HepG2 (cell line): Measurements from ENCODE around the gene USP19. TPM values are rescaled to one million over a fixed set of nuclear protein-coding genes. Genes with fewer than 3 reads are reported as not detected.
A peak's percentile ranks its signal among the peaks of the same experiment; 100 is the strongest.

Experiments used
- AHR ChIP-seq: IDR thresholded peaks from 2 replicates; pipeline ENCODE4 v1.6.1; 2018; ENCODE audit warnings: missing genetic modification reagents, missing compliant biosample characterization
- FOXK1 ChIP-seq: sonication (generic); formaldehyde crosslinking; IDR thresholded peaks from 2 replicates; pipeline ENCODE4 v1.4.0; 2020; ENCODE audit warnings: low read depth, missing genetic modification reagents, borderline replicate concordance
- IRF2 ChIP-seq: IDR thresholded peaks from 2 replicates; pipeline ENCODE4 v1.6.1; 2018; ENCODE audit warnings: missing genetic modification reagents, missing compliant biosample characterization
- MAF1 ChIP-seq: sonication (generic); formaldehyde crosslinking; IDR thresholded peaks from 2 replicates; pipeline ENCODE4 v1.5.0; 2020; ENCODE audit warnings: missing genetic modification reagents, borderline replicate concordance
- NFIB ChIP-seq: sonication (generic); formaldehyde crosslinking; IDR thresholded peaks from 2 replicates; pipeline ENCODE4 v1.9.0; 2021; ENCODE audit warnings: missing genetic modification reagents, mild to moderate bottlenecking, borderline replicate concordance
- NFIC ChIP-seq: IDR thresholded peaks from 2 replicates; pipeline ENCODE4 v1.6.1; 2012; ENCODE audit warnings: mild to moderate bottlenecking, low read length, inconsistent platforms
- PCBP1 ChIP-seq: fragments of 200-400 bp; formaldehyde crosslinking; IDR thresholded peaks from 2 replicates; pipeline ENCODE4 v1.6.1; 2017; ENCODE audit warnings: mild to moderate bottlenecking, low read depth, low read length, borderline replicate concordance
- SALL2 ChIP-seq: sonication (generic); formaldehyde crosslinking; IDR thresholded peaks from 2 replicates; pipeline ENCODE4 v1.8.1; 2023; ENCODE audit warnings: mild to moderate bottlenecking, missing genetic modification reagents, inconsistent platforms
- SRSF9 ChIP-seq: fragments of 200-400 bp; formaldehyde crosslinking; IDR thresholded peaks from 2 replicates; pipeline ENCODE4 v1.6.1; 2018; ENCODE audit warnings: borderline replicate concordance, mild to moderate bottlenecking, low read depth, low read length; ENCODE audit not compliant: insufficient read depth, poor library complexity, severe bottlenecking
- STAG1 ChIP-seq: sonication (generic); formaldehyde crosslinking; IDR thresholded peaks from 2 replicates; pipeline ENCODE4 v1.4.0; 2020; ENCODE audit warnings: missing genetic modification reagents
- TRAFD1 ChIP-seq: sonication (generic); formaldehyde crosslinking; IDR thresholded peaks from 2 replicates; pipeline ENCODE4 v1.5.1; 2020; ENCODE audit warnings: missing genetic modification reagents, mild to moderate bottlenecking, borderline replicate concordance
- XBP1 ChIP-seq: sonication (generic); formaldehyde crosslinking; IDR thresholded peaks from 2 replicates; pipeline ENCODE4 v1.5.0; 2020; ENCODE audit warnings: missing genetic modification reagents
- ZC3H13 ChIP-seq: sonication (generic); formaldehyde crosslinking; IDR thresholded peaks from 2 replicates; pipeline ENCODE4 v1.8.1; 2023; ENCODE audit warnings: mild to moderate bottlenecking, missing genetic modification reagents, moderate library complexity
- ZNF136 ChIP-seq: sonication (generic); formaldehyde crosslinking; IDR thresholded peaks from 2 replicates; pipeline ENCODE4 v1.8.1; 2022; ENCODE audit warnings: low read depth, mild to moderate bottlenecking, moderate library complexity, missing genetic modification reagents
- ZNF180 ChIP-seq: sonication (generic); formaldehyde crosslinking; IDR thresholded peaks from 2 replicates; pipeline ENCODE4 v1.4.0; 2020; ENCODE audit warnings: low read depth, missing genetic modification reagents, borderline replicate concordance
- ZNF264 ChIP-seq: sonication (generic); formaldehyde crosslinking; IDR thresholded peaks from 2 replicates; pipeline ENCODE4 v1.4.0; 2020; ENCODE audit warnings: missing genetic modification reagents
- ZNF354B ChIP-seq: sonication (generic); formaldehyde crosslinking; IDR thresholded peaks from 2 replicates; pipeline ENCODE4 v1.8.0; 2022; ENCODE audit warnings: mild to moderate bottlenecking, missing genetic modification reagents
- ZNF484 ChIP-seq: sonication (generic); formaldehyde crosslinking; IDR thresholded peaks from 2 replicates; pipeline ENCODE4 v1.5.1; 2020; ENCODE audit warnings: mild to moderate bottlenecking, low read depth, missing genetic modification reagents, borderline replicate concordance
- ZNF510 ChIP-seq: sonication (generic); formaldehyde crosslinking; IDR thresholded peaks from 2 replicates; pipeline ENCODE4 v1.4.0; 2020; ENCODE audit warnings: low read depth, mild to moderate bottlenecking, missing genetic modification reagents
- ZNF564 ChIP-seq: sonication (generic); formaldehyde crosslinking; IDR thresholded peaks from 2 replicates; pipeline ENCODE4 v1.8.1; 2023; ENCODE audit warnings: mild to moderate bottlenecking, missing genetic modification reagents
- ZNF768 ChIP-seq: sonication (generic); formaldehyde crosslinking; IDR thresholded peaks from 2 replicates; pipeline ENCODE4 v1.4.0; 2020; ENCODE audit warnings: missing genetic modification reagents
- ZNF776 ChIP-seq: sonication (generic); formaldehyde crosslinking; IDR thresholded peaks from 2 replicates; pipeline ENCODE4 v1.4.0; 2020; ENCODE audit warnings: mild to moderate bottlenecking, missing genetic modification reagents
- ZUFSP ChIP-seq: sonication (generic); formaldehyde crosslinking; IDR thresholded peaks from 2 replicates; pipeline ENCODE4 v1.9.0; 2021; ENCODE audit warnings: missing genetic modification reagents, mild to moderate bottlenecking, borderline replicate concordance
- polyA plus RNA-seq, 8 experiments: library from polyadenylated mRNA; depleted of rRNA in 3 of 8; stranded (reverse) in 7 of 8; unstranded in 1 of 8; fragments of >200 nt; fragmentation: Illumina TruSeq in 4 of 8; extraction: Trizol in 4 of 8; gene quantifications; 2 replicates each; pipeline versions ENCODE4 v1.2.1 to v1.2.3, GENCODE V29; 2011 to 2016; ENCODE audit warnings: low read depth in 4 of 8, missing spikeins in 1 of 8, mixed read lengths in 1 of 8; ENCODE audit not compliant: insufficient read depth in 1 of 8
- total RNA-seq, 5 experiments: library from RNA; depleted of rRNA; stranded (reverse); fragments of >200 nt; fragmentation: Illumina TruSeq; extraction: Trizol; gene quantifications; 2 replicates each; pipeline ENCODE4 v1.2.3, GENCODE V29; 2016; ENCODE audit warnings: low read depth in 1 of 5
- TF ChIP-seq, protein P1 (sequence below): sonication (generic); formaldehyde crosslinking; IDR thresholded peaks from 2 replicates; pipeline ENCODE4 v1.4.0; 2020; ENCODE audit warnings: missing genetic modification reagents

Gene USP19
- total and polyA plus RNA-seq, 2 of the 13 experiments (the other 11 are each of a cell fraction or from before 2014, with no cell fraction given) = 28.3 to 31.7 TPM

DNA sequence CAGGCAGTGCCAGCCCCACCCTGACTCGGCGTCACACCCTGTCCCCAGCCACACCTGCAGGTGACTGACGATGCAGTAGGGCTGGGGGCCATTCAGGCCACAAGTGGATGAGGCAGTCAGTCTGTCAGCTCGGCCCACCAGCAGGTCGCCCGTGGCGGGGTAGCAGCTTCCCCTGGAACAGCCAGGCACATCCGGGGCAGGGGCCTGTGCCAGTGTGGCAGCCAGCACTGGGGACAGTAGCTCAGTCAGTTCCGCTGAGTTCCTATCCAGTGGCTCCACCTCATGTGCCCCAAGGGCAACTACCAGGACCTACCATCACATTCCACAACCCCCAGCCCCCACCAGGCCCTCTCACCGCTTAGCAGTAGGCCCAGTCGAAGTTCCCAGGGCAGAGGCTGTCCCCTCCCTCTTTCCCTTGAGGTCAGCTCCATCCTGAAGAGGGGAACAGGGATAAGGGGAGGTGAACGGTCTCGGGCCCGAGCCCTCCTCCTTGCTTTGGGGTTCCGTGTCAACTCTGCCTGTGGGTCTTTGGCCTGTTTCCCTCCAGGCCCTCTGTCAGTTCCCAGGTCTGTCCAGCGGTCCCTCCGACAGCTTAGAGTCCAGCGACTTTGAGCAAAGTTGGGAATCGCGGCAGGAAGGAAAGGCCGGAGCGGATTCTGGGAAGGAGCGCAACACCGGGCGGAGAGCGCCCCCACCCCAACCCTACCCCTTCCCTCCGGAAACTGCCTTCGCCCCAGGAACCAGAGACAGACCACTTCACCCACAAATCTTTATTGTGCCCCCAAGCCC is 12.0 kb upstream of the USP19 start, which contains the start of gene LAMB2 (continued):
- TF ChIP-seq ZNF484 (CRISPR knock-in tag) (no peak), ZNF264 (0 out of 2 replicates have a peak, but pooled peaks have one; percentile 22), ZNF180 (no peak), NFIC (no peak), ZUFSP (no peak), ZNF136 (CRISPR knock-in tag) (no peak), STAG1 (no peak), ZC3H13 (CRISPR knock-in tag) (0 out of 2 replicates have a peak, but pooled peaks have one; percentile 54), TRAFD1 (CRISPR knock-in tag) (no peak), ZNF768 (CRISPR knock-in tag) (0 out of 2 replicates have a peak, but pooled peaks have one; percentile 13), IRF2 (peak; percentile 20; the same call in 1 of the 2 replicates), PCBP1 (0 out of 2 replicates have a peak, but pooled peaks have one; percentile 22), AHR (0 out of 2 replicates have a peak, but pooled peaks have one; percentile 67), ZNF776 (CRISPR knock-in tag) (0 out of 2 replicates have a peak, but pooled peaks have one; percentile 54), SRSF9 (no peak), SALL2 (0 out of 2 replicates have a peak, but pooled peaks have one; percentile 85), ZNF510 (CRISPR knock-in tag) (0 out of 2 replicates have a peak, but pooled peaks have one; percentile 61), ZNF354B (CRISPR knock-in tag) (0 out of 2 replicates have a peak, but pooled peaks have one; percentile 47), ZNF564 (CRISPR knock-in tag) (no peak; the same call in 1 of the 2 replicates), NFIB (CRISPR knock-in tag) (no peak), MAF1 (CRISPR knock-in tag) (peak; percentile 62; the same call in 1 of the 2 replicates), FOXK1 (CRISPR knock-in tag) (peak; percentile 67; the same call in 1 of the 2 replicates), XBP1 (CRISPR knock-in tag) (no peak; the same call in 1 of the 2 replicates)
- TF ChIP-seq, protein P1, sequence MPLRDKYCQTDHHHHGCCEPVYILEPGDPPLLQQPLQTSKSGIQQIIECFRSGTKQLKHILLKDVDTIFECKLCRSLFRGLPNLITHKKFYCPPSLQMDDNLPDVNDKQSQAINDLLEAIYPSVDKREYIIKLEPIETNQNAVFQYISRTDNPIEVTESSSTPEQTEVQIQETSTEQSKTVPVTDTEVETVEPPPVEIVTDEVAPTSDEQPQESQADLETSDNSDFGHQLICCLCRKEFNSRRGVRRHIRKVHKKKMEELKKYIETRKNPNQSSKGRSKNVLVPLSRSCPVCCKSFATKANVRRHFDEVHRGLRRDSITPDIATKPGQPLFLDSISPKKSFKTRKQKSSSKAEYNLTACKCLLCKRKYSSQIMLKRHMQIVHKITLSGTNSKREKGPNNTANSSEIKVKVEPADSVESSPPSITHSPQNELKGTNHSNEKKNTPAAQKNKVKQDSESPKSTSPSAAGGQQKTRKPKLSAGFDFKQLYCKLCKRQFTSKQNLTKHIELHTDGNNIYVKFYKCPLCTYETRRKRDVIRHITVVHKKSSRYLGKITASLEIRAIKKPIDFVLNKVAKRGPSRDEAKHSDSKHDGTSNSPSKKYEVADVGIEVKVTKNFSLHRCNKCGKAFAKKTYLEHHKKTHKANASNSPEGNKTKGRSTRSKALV (CRISPR knock-in tag) = no peak
